ENCODE results near the gene NRTN. TPM values are rescaled to one million over a fixed set of nuclear protein-coding genes. Genes with fewer than 3 reads are reported as not detected.

Gene NRTN
- total RNA-seq, 2 experiments from 2014 or later, result not detected

Other genes with a start within 250 kb of the NRTN start
- gene TINCR, start 237.1 kb upstream of the NRTN start, total RNA-seq, result under 1 TPM; 0.28 to 0.79 TPM
- gene SAFB2, start 182.3 kb upstream of the NRTN start, total RNA-seq, result 100 to 1,000 TPM; 110 to 125 TPM
- gene SAFB, start 182.0 kb upstream of the NRTN start, total RNA-seq, result 100 to 1,000 TPM; 134 to 152 TPM
- gene MICOS13, start 124.6 kb upstream of the NRTN start, total RNA-seq, result 10 to 100 TPM; 49.1 to 49.7 TPM
- gene HSD11B1L, start 124.0 kb upstream of the NRTN start, total RNA-seq, result 1 to 10 TPM; 1.0 to 2.4 TPM
- 1,000 to 10,000 TPM in 1 of 2 experiments, 100 to 1,000 TPM in 1; 976 to 1,078 TPM for gene RPL36, start 114.8 kb upstream of the NRTN start, total RNA-seq
- gene LONP1, start 84.9 kb upstream of the NRTN start, total RNA-seq, result 100 to 1,000 TPM; 134 to 141 TPM
- not detected for gene CATSPERD, start 84.4 kb upstream of the NRTN start, total RNA-seq
- gene PRR22, start 20.3 kb upstream of the NRTN start, total RNA-seq, result 1 to 10 TPM; 2.1 to 6.0 TPM
- gene DUS3L, start 13.9 kb upstream of the NRTN start, total RNA-seq, result 10 to 100 TPM; 53.0 to 64.0 TPM
- gene FUT6, start 34.6 kb downstream of the NRTN start, total RNA-seq, result not detected
- gene FUT3, start 46.4 kb downstream of the NRTN start, total RNA-seq, result not detected
- not detected for gene FUT5, start 65.5 kb downstream of the NRTN start, total RNA-seq
- 100 to 1,000 TPM; 214 to 217 TPM for gene NDUFA11, start 98.7 kb downstream of the NRTN start, total RNA-seq
- gene VMAC, start 99.8 kb downstream of the NRTN start, total RNA-seq, result 1 to 10 TPM; 5.1 to 7.0 TPM
- gene CAPS, start 109.2 kb downstream of the NRTN start, total RNA-seq, result 10 to 100 TPM in 1 of 2 experiments, 1 to 10 TPM in 1; 7.3 to 11.7 TPM
- gene RANBP3, start 173.1 kb downstream of the NRTN start, total RNA-seq, result 100 to 1,000 TPM in 1 of 2 experiments, 10 to 100 TPM in 1; 97.8 to 108 TPM